CD14-positive monocyte (primary cell): ENCODE measurements around the gene MACO1. TPM values are rescaled to one million over a fixed set of nuclear protein-coding genes. Genes with fewer than 3 reads are reported as not detected.

Source experiments
- DNase-seq, 3 donors: peaks; one replicate each; pipeline ENCODE4 v3.0.0-alpha.2; 2011 to 2022
- H2AFZ ChIP-seq: 2 replicates; pipeline ENCODE4 v1.6.0; 2012; ENCODE audit warnings: mild to moderate bottlenecking, low read depth, low read length, inconsistent platforms; ENCODE audit not compliant: insufficient read depth, poor library complexity, severe bottlenecking
- H3K27ac ChIP-seq, 2 donors: 1 replicate in 1 of 2; 2 replicates in 1 of 2; pipeline ENCODE4 v1.5.1; 2012 to 2013; ENCODE audit warnings: low read length in 2 of 2, control low read depth in 1 of 2, inconsistent platforms in 1 of 2, low read depth in 1 of 2, mild to moderate bottlenecking in 1 of 2
- H3K27me3 ChIP-seq, 2 donors: one replicate each; pipeline versions ENCODE4 v1.6.0 to v1.6.1; 2011 to 2013; ENCODE audit warnings: low read length in 2 of 2; ENCODE audit not compliant: control insufficient read depth in 2 of 2, insufficient read depth in 2 of 2
- H3K36me3 ChIP-seq, 2 donors: replicated peaks in 1 of 2; 1 replicate in 1 of 2; 2 replicates in 1 of 2; pipeline versions ENCODE4 v1.5.1 to v1.6.1; 2012 to 2013; ENCODE audit warnings: low read length in 2 of 2, control low read depth in 1 of 2, inconsistent platforms in 1 of 2, mild to moderate bottlenecking in 1 of 2; ENCODE audit not compliant: insufficient read depth in 2 of 2, control insufficient read depth in 1 of 2
- H3K4me1 ChIP-seq, 2 donors: 1 replicate in 1 of 2; 2 replicates in 1 of 2; pipeline versions ENCODE4 v1.5.1 to v1.6.1; 2012 to 2013; ENCODE audit warnings: low read length in 2 of 2, control low read depth in 1 of 2, inconsistent platforms in 1 of 2, mild to moderate bottlenecking in 1 of 2, moderate library complexity in 1 of 2; ENCODE audit not compliant: insufficient read depth in 2 of 2, control insufficient read depth in 1 of 2
- H3K4me2 ChIP-seq: replicated peaks from 2 replicates; pipeline ENCODE3; 2012; ENCODE audit warnings: low read length, moderate library complexity, mild to moderate bottlenecking; ENCODE audit not compliant: poor library complexity, severe bottlenecking; ENCODE audit errors: extremely low read depth
- H3K4me3 ChIP-seq, 3 experiments: fragments of 200-600 bp in 1 of 3; sonication (generic) in 1 of 3; replicated peaks in 1 of 3; 1 replicate in 2 of 3; 2 replicates in 1 of 3; pipeline ENCODE4 v1.5.1; 2011 to 2013; ENCODE audit warnings: low read length in 3 of 3, mild to moderate bottlenecking in 3 of 3, control low read depth in 2 of 3, low read depth in 2 of 3, inconsistent platforms in 1 of 3, moderate library complexity in 1 of 3
- H3K79me2 ChIP-seq: 2 replicates; pipeline ENCODE4 v1.6.0; 2012; ENCODE audit warnings: mild to moderate bottlenecking, control low read depth, inconsistent platforms, low read length, moderate library complexity; ENCODE audit not compliant: insufficient read depth
- H3K9ac ChIP-seq: 2 replicates; pipeline ENCODE4 v1.6.0; 2017; ENCODE audit warnings: low read length, mild to moderate bottlenecking; ENCODE audit not compliant: insufficient read depth, poor library complexity, severe bottlenecking
- H3K9me3 ChIP-seq, 2 donors: replicated peaks in 1 of 2; 1 replicate in 1 of 2; 2 replicates in 1 of 2; pipeline versions ENCODE4 v1.5.1 to v1.6.1; 2012 to 2013; ENCODE audit warnings: low read length in 2 of 2, control low read depth in 1 of 2; ENCODE audit not compliant: control insufficient read depth in 1 of 2, insufficient read depth in 1 of 2
- H4K20me1 ChIP-seq: 2 replicates; pipeline ENCODE4 v1.6.0; 2012; ENCODE audit warnings: mild to moderate bottlenecking, low read length, control low read depth, moderate library complexity; ENCODE audit not compliant: insufficient read depth
- H3K27ac Mint-ChIP-seq, 7 donors: one replicate each; pipeline ENCODE4 v1.8.0; 2020; ENCODE audit warnings: mild to moderate bottlenecking in 7 of 7, mixed read lengths in 7 of 7, moderate library complexity in 6 of 7, inconsistent platforms in 2 of 7
- H3K27me3 Mint-ChIP-seq, 3 donors: one replicate each; pipeline ENCODE4 v1.8.0; 2021 to 2022; ENCODE audit warnings: low read depth in 3 of 3, mild to moderate bottlenecking in 3 of 3, mixed read lengths in 3 of 3, moderate library complexity in 3 of 3, inconsistent platforms in 1 of 3
- H3K36me3 Mint-ChIP-seq, 2 donors: one replicate each; pipeline ENCODE4 v1.8.0; 2020; ENCODE audit warnings: mixed read lengths in 2 of 2, inconsistent platforms in 1 of 2, mild to moderate bottlenecking in 1 of 2
- H3K4me1 Mint-ChIP-seq: one replicate; pipeline ENCODE4 v1.8.0; 2020; ENCODE audit warnings: mild to moderate bottlenecking, mixed read lengths
- H3K4me3 Mint-ChIP-seq, 2 donors: one replicate each; pipeline ENCODE4 v1.8.0; 2020; ENCODE audit warnings: mild to moderate bottlenecking in 2 of 2, mixed read lengths in 2 of 2, moderate library complexity in 1 of 2
- H3K9me3 Mint-ChIP-seq, 7 donors: one replicate each; pipeline ENCODE4 v1.8.0; 2020 to 2022; ENCODE audit warnings: mixed read lengths in 7 of 7, mild to moderate bottlenecking in 6 of 7, moderate library complexity in 6 of 7, inconsistent platforms in 2 of 7
- CTCF ChIP-seq: fragments of 200-600 bp; IDR thresholded peaks from one replicate; pipeline ENCODE4 v1.8.0; 2022; ENCODE audit warnings: antibody characterized with exemption, mild to moderate bottlenecking
- WGBS: methylation state at CpG from one replicate; pipeline ENCODE4 v1.1.5; 2013; ENCODE audit warnings: missing lambda C conversion rate; ENCODE audit not compliant: insufficient coverage; 5-methylcytosine and 5-hydroxymethylcytosine counted together
- intact Hi-C, 2 donors: fragments of 100-400 bp; cut with micrococcal nuclease; formaldehyde crosslinking; loops; one replicate each; pipeline versions ENCODE4 v1.15.0 to v1.15.1; 2023
- polyA plus RNA-seq, 3 donors: library from polyadenylated mRNA; depleted of rRNA in 1 of 3; unstranded in 2 of 3; stranded (reverse) in 1 of 3; fragments of 300-500 nt in 2 of 3; fragments of >200 nt in 1 of 3; fragmentation: Illumina TruSeq in 2 of 3; gene quantifications; 1 replicate in 2 of 3; 2 replicates in 1 of 3; pipeline ENCODE4 v1.2.3, GENCODE V29; 2012 to 2021

The MACO1 gene
- polyA plus RNA-seq, 3 donors = 2.6 to 4.1 (median 3.9) TPM

DNA sequence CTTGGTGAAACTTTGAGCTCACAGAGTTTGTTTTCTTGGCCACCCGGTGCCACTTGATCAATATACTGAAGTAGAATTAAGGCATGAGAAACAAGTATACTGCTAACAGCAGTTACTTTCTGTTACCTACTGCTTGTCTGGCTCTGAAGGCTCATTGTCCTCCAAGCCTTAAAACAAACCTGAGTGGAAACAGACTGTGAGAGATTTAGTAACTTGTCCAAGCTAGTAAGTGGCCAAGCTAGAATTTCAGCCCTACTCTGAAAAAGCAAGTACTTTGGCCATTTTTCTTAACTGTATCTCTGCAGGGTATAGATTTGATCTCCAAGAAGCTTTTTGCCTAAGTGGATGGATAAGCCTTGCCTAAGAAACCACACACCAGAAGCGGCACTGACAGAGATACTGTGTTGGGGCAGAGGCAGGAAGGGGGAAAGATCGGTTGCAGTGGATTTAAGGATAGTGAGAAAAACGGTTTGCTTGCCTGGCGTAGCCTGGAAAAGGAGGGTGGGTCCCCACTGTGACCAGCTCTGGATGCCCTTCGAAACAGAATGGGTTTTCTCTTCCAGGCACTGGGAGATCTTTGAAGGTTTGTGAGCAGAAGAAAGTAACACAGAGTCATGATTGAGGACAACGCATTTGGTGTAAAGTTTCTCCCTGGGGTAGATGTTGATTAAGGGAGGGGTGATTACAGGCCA is 2.1 kb upstream of the MACO1 start:
- DNase-seq = no peak
- H3K27me3 Mint-ChIP-seq = peaks cover 2 to 8% (median 3%) of the 10 kb centered on the region in 3 donors
- Histone ChIP-seq H3K27me3 (no peaks in the 10 kb centered on the region), H3K9me3 (no peaks in the 10 kb centered on the region), H2AFZ (peak overlapping the region; percentile 37), H4K20me1 (peaks cover 17% of the 10 kb centered on the region), H3K4me2 (no peak overlapping the region), H3K36me3 (no peaks in the 10 kb centered on the region), H3K4me1 (peaks cover 11 to 29% of the 10 kb centered on the region in 2 donors), H3K27ac (no peak overlapping the region), H3K9ac (no peak overlapping the region), H3K79me2 (peaks cover 24% of the 10 kb centered on the region), H3K4me3 (no peak overlapping the region)
- intact Hi-C loops = no loop called here
- H3K36me3 Mint-ChIP-seq = peaks cover 0 to 2% of the 10 kb centered on the region in 2 donors
- no peak for TF ChIP-seq CTCF
- WGBS = 98% methylated on average over 6 of the region's 7 CpGs
- H3K4me1 Mint-ChIP-seq = peaks cover 26% of the 10 kb centered on the region
- H3K27ac Mint-ChIP-seq = no peak overlapping the region
- peak overlapping the region in 1 of 2 donors; percentile 17 for H3K4me3 Mint-ChIP-seq
- no peaks in the 10 kb centered on the region for H3K9me3 Mint-ChIP-seq

DNA sequence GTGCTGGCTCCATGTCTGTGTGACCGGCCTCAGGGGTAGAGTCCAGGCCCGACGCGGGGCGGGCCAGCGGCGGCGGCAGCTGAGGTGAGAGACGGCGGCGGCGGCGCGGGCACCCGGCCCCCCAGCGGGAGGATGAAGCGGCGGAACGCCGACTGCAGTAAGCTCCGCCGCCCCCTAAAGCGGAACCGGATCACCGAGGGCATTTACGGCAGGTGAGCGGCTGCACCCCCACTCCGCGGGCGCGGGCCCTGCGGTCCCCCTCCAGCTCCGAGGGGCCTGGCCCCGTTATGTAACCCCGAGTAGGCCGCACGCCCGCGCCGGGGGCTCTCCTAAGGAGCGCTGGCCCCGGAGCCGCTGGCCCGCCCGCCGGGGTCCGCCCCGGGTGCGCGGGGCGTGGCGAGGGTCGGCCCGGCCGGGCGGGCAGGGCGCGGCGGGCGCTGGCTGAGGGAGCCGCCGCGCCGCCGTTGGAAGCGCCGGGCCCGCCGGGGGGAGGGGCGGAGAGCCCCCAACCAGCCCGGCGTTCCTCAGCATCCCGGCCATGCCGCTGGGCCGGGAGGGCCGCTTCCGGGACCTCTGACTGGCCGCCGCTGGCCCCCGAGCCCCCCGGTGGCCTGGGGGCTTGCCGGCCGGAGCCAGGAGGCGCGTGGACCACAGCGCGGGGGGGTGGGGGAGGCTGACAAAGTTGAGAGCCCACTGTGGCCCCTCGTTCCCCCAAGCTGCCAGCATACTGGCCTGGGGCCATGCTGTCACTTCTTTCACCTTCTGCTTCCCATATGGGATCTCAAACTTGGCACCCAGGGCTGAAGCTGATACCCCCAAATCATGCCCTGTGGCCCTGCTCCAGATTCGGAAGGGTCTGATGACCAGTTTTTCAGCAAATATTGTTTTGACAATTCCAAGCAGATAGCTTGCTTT is 527 bp downstream of the MACO1 start:
- Mint-ChIP-seq H3K4me3 (peak overlapping the region; percentile 91 to 96), H3K9me3 (no peaks in the 10 kb centered on the region), H3K27ac (peak overlapping the region; percentile 42 to 99 (median 78)), H3K27me3 (peaks cover 2 to 4% (median 3%) of the 10 kb centered on the region in 3 donors), H3K4me1 (peaks cover 49% of the 10 kb centered on the region), H3K36me3 (peaks cover 0 to 2% of the 10 kb centered on the region in 2 donors)
- Histone ChIP-seq H3K27ac (peak overlapping the region in 1 of 2 donors; percentile 99), H3K9ac (peak overlapping the region; percentile 93), H4K20me1 (peaks cover 38% of the 10 kb centered on the region), H3K9me3 (no peaks in the 10 kb centered on the region), H3K36me3 (no peaks in the 10 kb centered on the region), H3K4me3 (peak overlapping the region; percentile 92 to 99 (median 96)), H3K4me1 (peaks cover 27 to 48% of the 10 kb centered on the region in 2 donors), H3K79me2 (peaks cover 47% of the 10 kb centered on the region), H3K4me2 (peak overlapping the region; percentile 80), H2AFZ (peak overlapping the region; percentile 80), H3K27me3 (no peaks in the 10 kb centered on the region)
- WGBS = under 1% methylated on average over 77 of the region's 89 CpGs
- intact Hi-C loops = no loop called here
- no peak for DNase-seq
- no peak for TF ChIP-seq CTCF
